ENCODE results near the gene SPOP.
"Not testable (repeated sequence)": the region's sequence is repeated elsewhere in the genome, so short reads cannot be mapped to it uniquely, and the experiment has no call there.

DNA sequence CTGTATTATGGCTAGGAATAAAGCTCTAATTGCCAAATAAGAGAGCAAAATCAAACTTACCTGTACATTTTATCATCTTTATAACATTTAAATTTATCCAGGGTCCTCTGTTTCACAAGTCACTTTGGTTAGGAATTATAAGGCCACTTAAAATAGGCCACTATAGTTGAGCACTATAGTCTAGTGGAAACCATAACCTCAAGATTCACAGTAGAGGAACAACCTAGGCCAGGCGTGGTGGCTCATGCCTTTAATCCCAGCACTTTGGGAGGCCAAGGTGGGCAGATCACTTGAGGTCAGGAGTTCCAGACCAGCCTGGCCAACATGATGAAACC lies 31.9 kb downstream of the SPOP start:
- TF ChIP-seq, protein P1, sequence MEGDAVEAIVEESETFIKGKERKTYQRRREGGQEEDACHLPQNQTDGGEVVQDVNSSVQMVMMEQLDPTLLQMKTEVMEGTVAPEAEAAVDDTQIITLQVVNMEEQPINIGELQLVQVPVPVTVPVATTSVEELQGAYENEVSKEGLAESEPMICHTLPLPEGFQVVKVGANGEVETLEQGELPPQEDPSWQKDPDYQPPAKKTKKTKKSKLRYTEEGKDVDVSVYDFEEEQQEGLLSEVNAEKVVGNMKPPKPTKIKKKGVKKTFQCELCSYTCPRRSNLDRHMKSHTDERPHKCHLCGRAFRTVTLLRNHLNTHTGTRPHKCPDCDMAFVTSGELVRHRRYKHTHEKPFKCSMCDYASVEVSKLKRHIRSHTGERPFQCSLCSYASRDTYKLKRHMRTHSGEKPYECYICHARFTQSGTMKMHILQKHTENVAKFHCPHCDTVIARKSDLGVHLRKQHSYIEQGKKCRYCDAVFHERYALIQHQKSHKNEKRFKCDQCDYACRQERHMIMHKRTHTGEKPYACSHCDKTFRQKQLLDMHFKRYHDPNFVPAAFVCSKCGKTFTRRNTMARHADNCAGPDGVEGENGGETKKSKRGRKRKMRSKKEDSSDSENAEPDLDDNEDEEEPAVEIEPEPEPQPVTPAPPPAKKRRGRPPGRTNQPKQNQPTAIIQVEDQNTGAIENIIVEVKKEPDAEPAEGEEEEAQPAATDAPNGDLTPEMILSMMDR (conservative IDR thresholded peaks at IDR 0.05; ENCODE audit: low read depth, low read length), result not testable (repeated sequence)
- TF ChIP-seq, protein P2, sequence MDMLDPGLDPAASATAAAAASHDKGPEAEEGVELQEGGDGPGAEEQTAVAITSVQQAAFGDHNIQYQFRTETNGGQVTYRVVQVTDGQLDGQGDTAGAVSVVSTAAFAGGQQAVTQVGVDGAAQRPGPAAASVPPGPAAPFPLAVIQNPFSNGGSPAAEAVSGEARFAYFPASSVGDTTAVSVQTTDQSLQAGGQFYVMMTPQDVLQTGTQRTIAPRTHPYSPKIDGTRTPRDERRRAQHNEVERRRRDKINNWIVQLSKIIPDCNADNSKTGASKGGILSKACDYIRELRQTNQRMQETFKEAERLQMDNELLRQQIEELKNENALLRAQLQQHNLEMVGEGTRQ (IDR thresholded peaks at IDR 0.05; ENCODE audit: low read depth, low read length), result not testable (repeated sequence)
- not testable (repeated sequence) for TF ChIP-seq POLR2A (IDR thresholded peaks at IDR 0.05; ENCODE audit: low read depth, low read length); MXI1 (IDR thresholded peaks at IDR 0.05; ENCODE audit: borderline replicate concordance, low read depth, low read length); CHD1 (IDR thresholded peaks at IDR 0.05; ENCODE audit: low read depth, low read length); RAD21 (IDR thresholded peaks at IDR 0.05; ENCODE audit: low read length); FOS (IDR thresholded peaks at IDR 0.05; ENCODE audit: low read depth, low read length); RCOR1 (IDR thresholded peaks at IDR 0.05; ENCODE audit: insufficient replicate concordance, low read length); BHLHE40 (IDR thresholded peaks at IDR 0.05; ENCODE audit: low read depth, low read length); MAZ (IDR thresholded peaks at IDR 0.05; ENCODE audit: borderline replicate concordance, low read depth, low read length); RFX5 (IDR thresholded peaks at IDR 0.05; ENCODE audit: low read depth, low read length)
